MM.1S (cell line): ENCODE results near the gene SUPT3H.

Experiments used
- DNase-seq: peaks from one replicate; pipeline ENCODE4 v3.0.0-alpha.2; 2015
- H2AFZ ChIP-seq: fragments of 300-600 bp; sonication (generic); 2 replicates; pipeline ENCODE4 v1.6.0; 2016; ENCODE audit warnings: antibody characterized with exemption, low read length
- H3F3A ChIP-seq: fragments of 300-600 bp; sonication (generic); 2 replicates; pipeline ENCODE4 v1.6.1; 2016; ENCODE audit warnings: mild to moderate bottlenecking, antibody characterized with exemption, low read length, moderate library complexity, mixed read lengths; ENCODE audit not compliant: insufficient read depth
- H3K27ac ChIP-seq: fragments of 300-600 bp; sonication (generic); 2 replicates; pipeline ENCODE4 v1.5.1; 2016; ENCODE audit warnings: mild to moderate bottlenecking, low read length
- H3K27me3 ChIP-seq: fragments of 300-600 bp; sonication (generic); replicated peaks from 2 replicates; pipeline ENCODE4 v1.6.0; 2016; ENCODE audit warnings: low read length; ENCODE audit not compliant: insufficient read depth
- H3K36me3 ChIP-seq: fragments of 300-600 bp; sonication (generic); replicated peaks from 2 replicates; pipeline ENCODE4 v1.6.1; 2016; ENCODE audit warnings: mild to moderate bottlenecking, low read length, mixed read lengths; ENCODE audit not compliant: insufficient read depth
- H3K4me1 ChIP-seq: fragments of 300-600 bp; sonication (generic); 2 replicates; pipeline ENCODE4 v1.6.1; 2016; ENCODE audit warnings: low read length, mixed read lengths
- H3K4me2 ChIP-seq: fragments of 300-600 bp; sonication (generic); 2 replicates; pipeline ENCODE4 v1.6.0; 2016; ENCODE audit warnings: low read depth, low read length
- H3K4me3 ChIP-seq: fragments of 300-600 bp; sonication (generic); 2 replicates; pipeline ENCODE4 v1.5.1; 2016; ENCODE audit warnings: low read length, mixed read lengths
- H3K79me2 ChIP-seq: fragments of 300-600 bp; sonication (generic); 2 replicates; pipeline ENCODE4 v1.6.1; 2016; ENCODE audit warnings: mixed run types, low read length, mixed read lengths
- H3K9ac ChIP-seq: fragments of 300-600 bp; sonication (generic); 2 replicates; pipeline ENCODE4 v1.6.1; 2016; ENCODE audit warnings: low read length, mixed read lengths
- H3K9me2 ChIP-seq: fragments of 300-600 bp; sonication (generic); replicated peaks from 2 replicates; pipeline ENCODE4 v1.6.1; 2016; ENCODE audit warnings: mild to moderate bottlenecking, low read length, mixed read lengths; ENCODE audit not compliant: insufficient read depth
- H3K9me3 ChIP-seq: fragments of 300-600 bp; sonication (generic); replicated peaks from 2 replicates; pipeline ENCODE4 v1.6.1; 2016; ENCODE audit warnings: mild to moderate bottlenecking, low read length, mixed read lengths; ENCODE audit not compliant: insufficient read depth
- H4K20me1 ChIP-seq: fragments of 300-600 bp; sonication (generic); 2 replicates; pipeline ENCODE4 v1.6.1; 2016; ENCODE audit warnings: mild to moderate bottlenecking, low read length, moderate library complexity, mixed read lengths; ENCODE audit not compliant: insufficient read depth
- CTCF ChIP-seq: fragments of 300-600 bp; sonication (generic); IDR thresholded peaks from 2 replicates; pipeline ENCODE4 v1.5.1; 2016; ENCODE audit warnings: antibody characterized with exemption, low read length, mixed read lengths
- EZH2 ChIP-seq: fragments of 300-600 bp; sonication (generic); optimal IDR thresholded peaks from 2 replicates; pipeline ENCODE3; 2017; ENCODE audit warnings: low read depth, mild to moderate bottlenecking, antibody characterized with exemption, low read length, mixed read lengths
- EZH2phosphoT487 ChIP-seq: fragments of 300-600 bp; sonication (generic); IDR thresholded peaks from 2 replicates; pipeline ENCODE4 v1.6.1; 2018; ENCODE audit warnings: antibody characterized with exemption, low read length

The SUPT3H gene

DNA sequence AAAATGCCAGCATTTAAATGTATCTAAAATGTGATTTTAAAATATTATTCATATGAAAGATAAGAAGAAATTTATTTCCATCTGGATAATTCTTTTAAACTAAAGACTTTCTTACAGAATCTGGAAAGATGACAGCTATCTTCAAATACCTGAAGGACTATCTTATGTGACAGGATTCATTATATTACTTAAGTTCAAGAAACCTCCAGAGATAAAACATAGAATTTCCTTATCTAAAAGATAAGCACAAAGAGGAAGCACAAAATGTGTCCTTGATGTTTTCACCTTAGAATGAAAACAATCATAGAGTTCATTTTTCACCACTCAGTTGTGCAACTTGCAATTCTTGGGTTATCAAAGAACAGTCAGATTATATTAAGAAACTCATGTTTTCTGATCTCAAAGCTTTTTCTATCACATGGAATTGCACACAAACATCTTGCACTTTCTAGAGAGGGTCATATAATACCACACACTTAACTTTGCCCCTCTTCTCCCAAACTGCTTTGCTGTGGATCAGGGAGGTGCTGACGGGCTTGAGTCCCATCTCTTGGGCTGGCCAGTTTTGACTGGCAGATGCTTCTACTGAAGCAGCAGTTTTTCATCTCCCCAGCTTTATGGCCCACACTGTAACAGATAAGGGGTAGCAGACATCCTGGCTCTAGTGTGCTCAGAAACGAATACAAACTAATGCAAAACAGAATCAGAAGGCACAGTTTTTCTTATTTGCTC is 522.9 kb downstream of the SUPT3H start:
- no peak overlapping the region for H3K4me3 ChIP-seq
- no peak overlapping the region for H2AFZ ChIP-seq
- no peaks in the 10 kb centered on the region for H3K27me3 ChIP-seq
- H4K20me1 ChIP-seq: no peaks in the 10 kb centered on the region
- H3K4me1 ChIP-seq: no peaks in the 10 kb centered on the region
- H3K4me2 ChIP-seq: no peak overlapping the region
- no peak overlapping the region for H3K27ac ChIP-seq
- no peaks in the 10 kb centered on the region for H3K9me2 ChIP-seq
- no peak overlapping the region for H3K9ac ChIP-seq
- H3K9me3 ChIP-seq: no peaks in the 10 kb centered on the region
- TF ChIP-seq EZH2phosphoT487: no peak
- no peak for TF ChIP-seq EZH2
- TF ChIP-seq CTCF: no peak
- H3K36me3 ChIP-seq: no peaks in the 10 kb centered on the region
- H3F3A ChIP-seq: no peaks in the 10 kb centered on the region
- H3K79me2 ChIP-seq: no peaks in the 10 kb centered on the region
- DNase-seq: no peak

- Histone ChIP-seq H4K20me1 (no peaks in the 10 kb centered on the region), H3K27me3 (no peaks in the 10 kb centered on the region), H3F3A (no peaks in the 10 kb centered on the region), H3K4me2 (no peak overlapping the region), H2AFZ (no peak overlapping the region), H3K36me3 (no peaks in the 10 kb centered on the region), H3K27ac (no peak overlapping the region), H3K9me2 (no peaks in the 10 kb centered on the region), H3K4me3 (no peak overlapping the region), H3K9me3 (no peaks in the 10 kb centered on the region), H3K9ac (no peak overlapping the region), H3K4me1 (no peaks in the 10 kb centered on the region), H3K79me2 (no peaks in the 10 kb centered on the region)
- DNase-seq: no peak
- no peak for TF ChIP-seq EZH2phosphoT487
- no peak for TF ChIP-seq CTCF
- TF ChIP-seq EZH2: no peak
Measured at GRCh38 chr6:44851176-44851575, 526.6 kb downstream of the SUPT3H start.

DNA sequence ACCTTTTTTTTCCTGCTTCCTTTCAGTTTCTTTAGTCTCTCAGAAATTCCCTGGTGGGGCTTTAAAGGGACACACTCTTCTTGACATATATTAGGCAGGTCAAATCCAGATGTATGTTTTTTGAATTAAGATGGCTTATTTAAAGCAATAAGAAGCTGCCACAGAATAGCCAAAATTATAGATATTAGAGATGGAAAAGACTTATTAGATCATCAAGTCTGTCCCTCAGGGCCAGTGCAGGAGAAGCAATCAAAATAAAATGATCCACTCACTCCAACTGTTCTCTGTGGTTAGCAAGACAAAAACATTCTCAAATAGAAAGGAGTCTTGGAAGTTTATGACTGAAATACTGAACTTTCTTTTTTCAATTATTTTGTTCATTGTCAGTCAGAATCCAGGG is 527.4 kb downstream of the SUPT3H start:
- no peaks in the 10 kb centered on the region for H3K27me3 ChIP-seq
- H3K9ac ChIP-seq: no peak overlapping the region
- TF ChIP-seq CTCF: no peak
- TF ChIP-seq EZH2phosphoT487: no peak
- no peaks in the 10 kb centered on the region for H3F3A ChIP-seq
- H2AFZ ChIP-seq: no peak overlapping the region
- no peaks in the 10 kb centered on the region for H3K36me3 ChIP-seq
- no peak for DNase-seq
- no peaks in the 10 kb centered on the region for H4K20me1 ChIP-seq
- H3K27ac ChIP-seq: no peak overlapping the region
- H3K9me3 ChIP-seq: no peaks in the 10 kb centered on the region
- no peaks in the 10 kb centered on the region for H3K4me1 ChIP-seq
- no peaks in the 10 kb centered on the region for H3K79me2 ChIP-seq
- no peaks in the 10 kb centered on the region for H3K9me2 ChIP-seq
- H3K4me2 ChIP-seq: no peak overlapping the region
- no peak overlapping the region for H3K4me3 ChIP-seq
